HG03280 (cell line): ENCODE data around the gene DYNC1I1.

ENCODE experiments used
- ATAC-seq: cut with Tn5 transposase; IDR thresholded peaks from one replicate; pipeline ENCODE4 v1.9.1; 2021; ENCODE audit warnings: mild to moderate bottlenecking, moderate library complexity; ENCODE audit not compliant: unreplicated experiment

The DYNC1I1 gene

GRCh38 chr7:95847061-95847460 lies 74.7 kb downstream of the DYNC1I1 start:
- ATAC-seq = no peak

DNA sequence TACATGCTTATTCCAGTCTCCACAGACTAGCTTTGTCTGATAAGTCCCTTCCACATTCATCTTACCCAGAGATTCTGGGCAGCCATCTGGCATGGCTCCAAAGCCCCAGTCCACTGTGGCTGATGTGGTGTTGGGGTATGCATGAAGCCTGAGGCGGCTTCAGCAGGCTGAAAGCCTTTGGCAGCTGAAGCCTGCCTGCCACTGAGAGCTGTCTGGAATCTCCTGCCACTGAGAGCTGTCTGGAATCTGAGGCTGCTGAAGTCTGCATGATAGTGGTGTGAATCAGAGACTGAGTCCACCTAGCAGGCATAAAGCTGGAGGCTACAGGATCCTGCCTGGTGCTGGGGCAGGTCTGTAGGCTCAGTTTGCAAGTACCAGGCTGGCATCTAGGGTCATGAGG lies 87.1 kb downstream of the DYNC1I1 start:
- ATAC-seq = no peak

- no peak for ATAC-seq
Measured at GRCh38 chr7:95861041-95861440, 88.7 kb downstream of the DYNC1I1 start.

GRCh38 chr7:95863623-95864022 lies 91.3 kb downstream of the DYNC1I1 start:
- ATAC-seq = no peak

DNA sequence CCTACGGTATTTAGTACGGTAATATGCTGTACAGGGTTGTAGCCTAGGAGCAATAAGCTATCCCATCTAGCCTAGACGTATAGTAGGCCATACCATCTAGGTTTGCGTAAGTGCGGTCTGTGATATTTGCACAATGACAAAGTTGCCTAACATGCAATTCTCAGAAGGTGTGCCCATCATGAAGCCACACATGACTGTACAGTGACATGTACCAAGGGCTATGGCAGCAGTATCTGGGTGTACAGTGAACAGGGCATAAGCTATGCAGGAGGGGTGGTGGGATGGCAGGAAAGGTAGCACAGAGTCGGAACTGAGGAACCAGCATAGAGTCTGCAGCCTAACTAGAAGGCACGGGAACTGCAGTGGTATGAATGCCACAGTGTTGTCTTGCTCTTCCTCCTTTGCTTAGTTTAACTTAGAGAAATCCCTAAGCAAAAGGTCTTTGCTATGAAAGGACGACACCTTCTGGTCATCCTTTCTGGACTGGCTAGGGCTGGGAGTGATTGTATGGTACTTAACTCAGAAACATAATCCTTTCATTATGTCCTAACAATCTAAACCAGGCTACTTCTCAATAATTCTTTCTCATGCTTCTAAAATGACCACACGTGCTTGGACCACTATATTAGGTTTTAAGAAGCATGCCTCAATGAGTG lies 93.5 kb downstream of the DYNC1I1 start:
- ATAC-seq = no peak

GRCh38 chr7:95867309-95867708 lies 95.0 kb downstream of the DYNC1I1 start:
- peak; percentile 96 for ATAC-seq

DNA sequence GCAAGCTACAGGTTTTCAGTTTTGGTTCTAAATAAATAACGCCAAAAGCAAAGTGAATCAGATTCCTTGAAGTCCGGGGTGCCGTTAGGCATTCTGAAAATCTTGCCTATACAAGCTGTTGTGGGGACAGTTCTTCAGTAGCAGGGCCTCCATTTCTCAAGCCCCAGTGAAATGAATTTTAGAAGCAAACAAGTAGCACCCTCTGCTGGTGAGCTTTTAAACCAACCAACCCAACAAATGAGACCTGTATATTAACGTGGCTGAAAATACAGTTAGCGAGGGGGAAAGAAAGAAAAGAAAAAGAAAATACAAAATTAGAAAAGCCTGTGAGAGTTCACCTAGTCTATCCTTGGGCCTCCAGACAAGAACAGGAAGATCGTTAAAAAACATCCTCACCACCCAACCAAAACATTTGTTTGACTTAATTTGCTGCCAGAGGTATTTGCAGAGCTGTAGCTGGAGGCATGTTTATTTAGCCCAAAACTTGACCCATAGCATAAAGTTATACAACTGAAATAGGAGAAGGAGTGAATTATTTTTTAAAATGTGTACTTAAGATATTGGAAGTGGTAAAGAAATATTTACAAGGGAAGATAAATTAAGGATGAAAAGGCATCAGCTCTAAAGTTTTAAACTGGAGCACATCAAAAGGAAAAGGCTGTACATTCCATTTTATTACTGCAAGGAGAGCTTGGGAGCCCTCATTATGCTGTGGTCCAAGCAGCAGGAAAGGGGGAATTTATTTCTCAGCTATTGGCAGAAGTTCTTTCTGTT lies 98.9 kb downstream of the DYNC1I1 start:
- ATAC-seq = no peak

DNA sequence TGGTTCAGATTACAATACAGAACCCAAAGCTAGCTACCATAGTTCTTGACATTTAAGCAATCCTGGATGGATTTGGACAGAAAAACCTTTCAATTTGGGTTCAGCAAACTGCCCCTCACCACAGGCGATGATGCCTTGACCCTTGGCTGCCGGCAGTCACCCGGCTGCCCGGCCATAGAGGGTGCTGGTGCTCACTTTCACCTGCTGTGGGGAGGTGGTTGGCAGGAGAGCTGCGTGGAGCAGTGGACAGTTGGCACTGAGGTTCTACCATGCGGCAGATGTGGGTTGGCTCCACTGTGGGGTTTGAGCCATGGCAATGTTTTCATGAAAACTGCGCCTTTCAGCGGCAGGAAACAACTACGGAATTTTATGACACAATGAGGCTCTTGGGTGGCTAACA lies 99.5 kb downstream of the DYNC1I1 start:
- ATAC-seq = no peak

GRCh38 chr7:95874129-95874528 lies 101.8 kb downstream of the DYNC1I1 start:
- no peak for ATAC-seq

DNA sequence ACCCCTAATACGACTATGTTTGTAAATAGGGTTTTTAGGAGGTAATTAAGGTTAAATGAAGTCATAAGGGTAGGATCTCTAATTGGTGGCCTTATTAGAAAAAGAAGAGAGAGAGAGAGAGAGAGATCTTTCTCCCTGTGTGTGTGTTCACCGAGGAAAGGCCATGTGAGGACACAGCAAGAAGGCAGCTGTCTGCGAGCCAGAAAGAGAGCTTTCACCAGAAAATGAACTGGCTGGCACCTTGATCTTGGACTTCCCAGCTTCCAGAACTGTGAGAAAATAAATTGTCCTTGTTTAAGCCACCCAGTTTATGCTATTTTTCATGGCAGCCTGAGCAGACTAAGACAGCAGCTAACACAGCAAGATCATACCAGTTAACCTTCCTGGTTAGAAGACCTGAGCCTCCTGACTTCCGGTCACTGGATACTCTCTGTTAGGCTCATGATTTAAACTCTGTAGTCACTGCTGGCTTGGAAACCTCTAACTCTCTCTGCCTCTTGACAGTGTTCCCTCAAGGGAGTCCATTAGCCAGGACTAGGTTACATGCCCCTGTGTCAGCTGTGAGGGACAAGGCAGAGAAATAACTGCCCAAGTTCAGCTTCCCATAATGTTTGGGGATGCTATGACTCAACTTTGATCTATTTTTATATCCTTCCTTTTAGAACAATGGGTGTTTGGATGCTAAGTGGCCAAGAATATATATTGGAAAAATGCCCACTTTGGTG lies 102.3 kb downstream of the DYNC1I1 start:
- no peak for ATAC-seq

DNA sequence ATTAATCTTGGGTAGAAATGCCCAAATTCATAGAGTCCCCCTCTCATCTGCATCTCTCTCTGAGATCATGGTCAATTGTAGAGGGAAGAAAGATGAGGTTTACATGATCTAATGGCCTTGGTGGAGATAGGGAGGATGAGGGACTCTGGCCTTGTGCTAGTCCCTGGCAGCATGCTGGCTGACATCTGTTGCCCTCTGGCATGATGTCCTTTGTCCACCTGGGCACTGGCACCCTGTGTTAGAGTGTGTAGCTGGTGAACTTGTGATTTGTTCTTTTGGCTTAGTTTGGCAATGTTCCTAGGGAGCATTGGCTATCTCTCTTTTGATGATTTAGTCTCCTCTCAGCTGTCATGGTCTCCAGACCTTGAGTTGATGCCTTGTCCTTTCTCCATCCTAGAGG lies 103.2 kb downstream of the DYNC1I1 start:
- no peak for ATAC-seq

DNA sequence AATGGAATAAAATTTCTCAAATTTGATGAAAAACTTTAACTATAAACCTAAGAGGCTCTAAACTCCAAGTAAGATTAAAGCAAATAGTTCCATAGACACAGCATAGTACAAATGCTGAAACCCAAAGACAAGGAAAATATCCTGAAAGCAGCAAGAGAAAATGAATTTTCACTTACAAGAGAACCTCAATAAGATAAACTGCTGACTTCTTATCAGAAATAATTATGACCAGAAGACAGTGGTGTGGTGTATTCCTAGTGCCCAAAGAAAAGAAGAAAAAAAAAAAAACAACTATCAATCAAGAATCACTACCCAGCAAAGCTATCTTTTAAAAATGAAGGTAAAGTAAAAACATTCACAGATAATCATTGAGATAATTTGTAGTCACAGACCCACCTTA lies 106.3 kb downstream of the DYNC1I1 start:
- ATAC-seq = no peak

DNA sequence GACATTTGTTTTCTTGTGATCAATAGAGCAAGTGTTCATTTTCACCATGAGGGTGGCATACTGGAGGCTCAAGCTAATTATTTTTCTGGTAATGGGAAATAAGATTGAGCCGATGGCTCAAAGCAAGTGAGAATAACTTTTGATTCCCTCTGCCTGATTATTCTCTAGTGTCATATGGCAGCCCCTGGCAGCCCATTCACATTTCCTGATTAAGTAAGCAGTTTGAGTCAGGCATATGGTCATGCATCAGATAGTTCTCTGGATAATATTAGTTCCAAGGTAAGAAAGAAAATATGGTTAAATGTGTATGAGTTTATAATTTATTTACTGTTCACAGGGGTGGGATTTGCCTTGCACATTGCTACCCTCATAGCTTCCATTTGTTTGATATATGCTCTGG lies 109.2 kb downstream of the DYNC1I1 start:
- ATAC-seq = no peak

GRCh38 chr7:95883217-95883616 lies 110.9 kb downstream of the DYNC1I1 start:
- ATAC-seq = no peak

DNA sequence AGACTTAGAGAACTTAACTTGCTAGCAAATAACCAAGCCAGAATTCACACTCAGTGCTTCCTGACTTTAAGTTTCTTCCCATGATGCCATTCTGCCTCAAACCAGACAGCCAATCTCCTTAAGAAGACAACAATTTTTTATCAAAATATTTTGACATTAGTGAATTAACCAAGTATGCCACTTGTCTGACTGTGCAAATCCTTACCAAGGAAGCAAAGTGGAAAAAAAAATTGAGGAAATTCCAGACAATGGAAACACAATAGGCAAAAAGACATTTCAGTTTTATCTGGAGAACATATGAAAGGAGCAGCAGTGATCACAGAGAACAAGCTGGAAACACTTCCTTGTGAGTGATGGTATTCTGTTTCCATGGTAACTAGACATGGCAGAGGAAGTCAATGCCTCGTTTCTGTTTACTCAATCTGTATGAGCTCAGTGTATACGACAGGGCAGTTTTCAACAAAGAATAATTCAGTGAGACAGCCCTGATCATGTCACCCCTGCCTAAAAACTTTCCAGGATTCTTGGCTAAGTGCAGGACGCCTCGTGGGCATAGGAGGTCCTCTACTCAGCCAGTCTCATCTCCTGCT lies 114.2 kb downstream of the DYNC1I1 start:
- peak; percentile 51 for ATAC-seq

GRCh38 chr7:95893484-95893883 lies 121.1 kb downstream of the DYNC1I1 start:
- no peak for ATAC-seq

DNA sequence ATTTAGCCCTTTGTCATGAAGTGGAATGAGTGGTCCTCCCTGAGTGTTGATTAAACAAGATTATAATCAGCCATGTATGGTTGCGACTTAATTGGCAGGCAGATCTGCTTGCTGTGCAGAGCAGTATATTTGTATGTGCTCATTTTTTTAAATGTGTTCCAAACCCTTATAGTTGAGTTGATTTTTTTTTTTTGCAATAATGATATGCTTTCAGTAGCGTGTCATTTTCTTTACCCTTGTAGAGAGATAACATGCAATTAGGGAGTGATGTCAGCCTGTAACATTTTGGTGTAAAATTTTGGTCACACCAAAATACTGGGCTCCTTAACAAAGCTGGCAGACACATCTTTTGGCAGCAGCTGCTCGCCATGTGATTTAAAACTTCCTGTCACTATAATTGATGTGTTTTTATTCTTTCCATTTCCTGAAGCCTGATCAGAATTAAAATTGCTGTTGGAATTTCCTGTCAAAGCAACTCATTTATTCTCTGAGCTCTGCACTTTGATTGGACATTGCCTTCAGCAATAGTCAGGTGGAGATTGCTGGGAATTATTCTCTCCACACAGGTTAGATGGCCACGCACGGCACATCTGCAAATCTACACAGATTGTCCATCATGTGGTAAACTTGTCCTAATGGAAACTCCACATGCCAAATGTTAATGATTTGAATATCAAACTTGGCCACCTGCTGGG lies 125.3 kb downstream of the DYNC1I1 start:
- no peak for ATAC-seq

GRCh38 chr7:95899919-95900513 lies 127.7 kb downstream of the DYNC1I1 start:
- no peak for ATAC-seq

DNA sequence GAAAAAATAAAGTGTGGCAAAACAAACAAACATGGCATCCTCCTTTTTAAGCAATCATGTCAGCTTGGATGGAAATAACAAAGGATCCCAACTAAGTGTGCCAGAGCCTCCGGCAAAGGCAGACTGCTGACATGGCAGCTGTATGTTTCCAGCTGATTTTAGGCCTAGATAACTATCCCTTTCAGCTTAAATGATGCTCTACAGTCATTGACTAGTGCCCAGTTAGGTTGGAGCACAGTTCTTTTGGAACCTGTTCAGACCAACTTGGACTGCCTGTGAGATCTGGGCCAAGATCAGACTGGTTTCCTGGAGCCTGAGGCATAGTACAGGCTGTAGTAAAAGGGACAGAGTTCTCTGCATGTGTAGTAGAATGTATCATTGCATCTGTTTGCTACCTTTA lies 128.7 kb downstream of the DYNC1I1 start:
- ATAC-seq = no peak

GRCh38 chr7:95904099-95904498 lies 131.7 kb downstream of the DYNC1I1 start:
- ATAC-seq = no peak

GRCh38 chr7:95905167-95905566 lies 132.8 kb downstream of the DYNC1I1 start:
- ATAC-seq = no peak
